OCI-M1 (cell line): ENCODE data around the gene TNFAIP8.
"Not testable (repeated sequence)": the region's sequence is repeated elsewhere in the genome, so short reads cannot be mapped to it uniquely, and the experiment has no call there.

ENCODE experiments used
- DNase-seq: peaks from one replicate; lab custom pipeline; 2025; lab: John Stamatoyannopoulos, UW

TNFAIP8 gene

DNA sequence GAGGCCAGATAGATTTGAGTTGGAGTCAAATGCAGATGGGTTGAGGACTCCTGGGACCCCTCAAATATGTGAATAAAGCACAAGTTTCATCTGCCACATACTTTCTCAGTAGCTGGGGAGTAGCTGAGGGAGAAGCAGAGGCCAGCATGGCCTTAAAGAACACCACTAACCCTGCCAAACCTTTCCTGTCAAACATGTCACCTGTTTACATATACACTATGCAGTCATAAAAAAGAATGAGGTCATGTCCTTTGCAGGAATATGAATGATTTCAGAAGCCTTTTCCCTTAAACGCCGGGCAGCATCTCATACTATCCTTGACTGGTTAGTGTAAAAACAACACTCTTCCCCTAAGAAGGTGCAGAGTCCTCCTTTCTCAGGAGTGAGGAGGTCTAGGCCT is 71.2 kb downstream of the TNFAIP8 start:
- DNase-seq: no peak

DNA sequence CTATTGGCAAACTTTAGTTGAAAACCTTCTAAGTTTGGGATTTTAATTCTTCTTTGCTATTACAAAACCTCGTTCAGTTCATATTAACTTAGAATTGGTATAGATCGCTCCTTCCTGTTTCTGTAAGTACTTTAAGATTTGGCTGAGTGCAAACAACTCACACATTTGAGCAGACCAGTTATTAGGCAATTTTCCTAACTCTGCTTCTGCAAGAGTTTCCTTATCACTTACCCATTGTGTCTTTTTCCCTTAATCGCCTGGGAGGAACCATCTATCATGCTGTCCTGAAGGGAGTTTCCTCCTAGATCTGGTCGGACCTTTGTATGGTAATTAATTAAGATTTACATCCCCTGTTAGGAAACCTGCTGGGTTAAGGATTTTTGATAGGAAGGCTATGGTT is 71.8 kb downstream of the TNFAIP8 start:
- DNase-seq: peak; percentile 68

DNA sequence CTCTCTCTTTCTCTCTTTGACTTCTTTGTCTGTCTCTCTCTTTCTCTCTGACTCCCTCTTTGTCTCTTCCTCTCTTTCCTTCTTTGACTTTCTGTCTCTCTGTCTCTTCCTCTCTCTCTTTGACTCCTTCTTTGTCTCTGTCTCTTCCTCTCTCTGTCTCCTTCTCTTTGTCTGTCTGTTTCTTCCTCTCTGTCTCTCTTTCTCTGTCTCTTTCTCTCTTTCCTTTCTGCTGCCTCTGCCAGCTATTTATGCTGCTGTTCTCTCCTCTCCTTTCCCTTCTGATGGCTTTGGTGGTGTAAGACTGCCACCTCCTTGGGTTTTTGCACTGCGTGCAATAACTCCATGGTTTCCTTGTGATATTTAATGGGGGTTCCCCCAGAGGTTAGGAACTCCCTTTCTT is 72.3 kb downstream of the TNFAIP8 start:
- DNase-seq: peak; percentile 26

DNA sequence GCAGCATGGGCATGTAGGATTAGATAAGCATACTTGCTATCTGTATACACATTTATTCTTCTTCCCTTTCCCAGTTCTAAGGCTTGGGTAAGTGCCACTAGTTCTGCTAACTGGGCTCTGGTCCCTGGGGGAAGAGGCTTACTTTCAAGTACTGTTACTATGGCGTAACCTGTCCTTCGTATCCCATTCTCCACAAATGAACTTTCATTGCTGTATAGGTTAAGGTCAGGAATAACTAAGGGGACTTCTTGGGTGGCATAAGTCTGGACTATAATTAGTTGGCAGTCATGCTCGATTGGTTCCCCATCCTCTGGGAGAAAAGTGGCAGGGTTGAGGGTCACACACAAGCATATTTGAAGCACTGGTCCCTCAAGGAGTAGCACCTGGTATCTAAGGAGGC is 72.8 kb downstream of the TNFAIP8 start:
- DNase-seq: peak; percentile 15

DNA sequence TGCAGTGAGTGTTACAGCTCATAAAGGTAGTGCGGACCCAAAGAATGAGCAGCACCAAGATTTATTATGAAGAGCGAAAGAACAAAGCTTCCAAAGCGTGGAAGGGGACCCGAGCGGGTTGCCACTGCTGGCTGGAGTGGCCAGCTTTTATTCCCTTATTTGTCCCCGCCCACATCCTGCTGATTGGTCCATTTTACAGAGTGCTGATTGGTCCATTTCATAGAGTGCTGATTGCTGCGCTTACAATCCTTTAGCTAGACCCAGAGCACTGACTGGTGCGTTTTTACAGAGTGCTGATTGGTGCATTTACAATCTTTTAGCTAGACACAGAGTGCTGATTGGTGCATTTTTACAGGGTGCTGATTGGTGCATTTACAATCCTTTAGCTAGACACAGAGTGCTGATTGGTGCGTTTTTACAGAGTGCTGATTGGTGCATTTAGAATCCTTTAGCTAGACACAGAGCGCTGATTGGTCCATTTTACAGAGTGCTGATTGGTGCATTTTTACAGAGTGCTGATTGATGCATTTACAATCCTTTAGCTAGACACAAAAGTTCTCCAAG is 76.9 kb downstream of the TNFAIP8 start:
- not testable (repeated sequence) for DNase-seq

DNA sequence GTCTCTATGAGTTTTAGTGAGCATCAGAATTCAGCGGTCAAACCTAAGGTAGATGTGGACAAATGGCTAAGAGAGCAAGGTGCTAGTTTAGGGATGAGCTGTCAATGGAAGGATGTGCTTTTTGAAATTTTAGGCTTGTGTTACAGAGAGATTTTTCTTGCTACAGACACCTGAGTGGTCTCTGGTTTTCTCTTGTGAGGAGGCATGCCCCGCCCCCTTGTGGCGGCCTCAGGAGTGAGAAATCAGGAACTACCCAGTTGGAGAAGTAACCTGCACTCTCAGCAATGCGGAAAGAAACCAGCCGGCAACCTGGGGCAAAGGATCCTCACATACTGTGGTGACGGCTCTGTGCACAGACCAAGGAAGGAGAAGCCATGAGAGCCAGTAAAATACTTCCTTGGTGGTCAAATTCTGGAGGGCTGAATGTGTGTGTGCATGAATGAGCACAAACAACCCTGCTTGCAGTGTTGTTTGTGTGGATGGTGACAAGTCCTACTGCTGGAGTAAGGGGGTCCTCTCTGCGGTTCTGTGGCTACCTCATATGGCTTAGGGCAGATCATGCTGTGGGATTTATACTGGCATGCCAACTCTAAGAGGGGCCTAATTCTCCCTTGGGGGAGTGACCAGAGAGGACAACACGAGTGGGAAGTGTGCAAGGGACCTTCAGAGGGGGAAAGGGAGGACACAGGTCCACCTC is 79.8 kb downstream of the TNFAIP8 start:
- peak; percentile 48 for DNase-seq

DNA sequence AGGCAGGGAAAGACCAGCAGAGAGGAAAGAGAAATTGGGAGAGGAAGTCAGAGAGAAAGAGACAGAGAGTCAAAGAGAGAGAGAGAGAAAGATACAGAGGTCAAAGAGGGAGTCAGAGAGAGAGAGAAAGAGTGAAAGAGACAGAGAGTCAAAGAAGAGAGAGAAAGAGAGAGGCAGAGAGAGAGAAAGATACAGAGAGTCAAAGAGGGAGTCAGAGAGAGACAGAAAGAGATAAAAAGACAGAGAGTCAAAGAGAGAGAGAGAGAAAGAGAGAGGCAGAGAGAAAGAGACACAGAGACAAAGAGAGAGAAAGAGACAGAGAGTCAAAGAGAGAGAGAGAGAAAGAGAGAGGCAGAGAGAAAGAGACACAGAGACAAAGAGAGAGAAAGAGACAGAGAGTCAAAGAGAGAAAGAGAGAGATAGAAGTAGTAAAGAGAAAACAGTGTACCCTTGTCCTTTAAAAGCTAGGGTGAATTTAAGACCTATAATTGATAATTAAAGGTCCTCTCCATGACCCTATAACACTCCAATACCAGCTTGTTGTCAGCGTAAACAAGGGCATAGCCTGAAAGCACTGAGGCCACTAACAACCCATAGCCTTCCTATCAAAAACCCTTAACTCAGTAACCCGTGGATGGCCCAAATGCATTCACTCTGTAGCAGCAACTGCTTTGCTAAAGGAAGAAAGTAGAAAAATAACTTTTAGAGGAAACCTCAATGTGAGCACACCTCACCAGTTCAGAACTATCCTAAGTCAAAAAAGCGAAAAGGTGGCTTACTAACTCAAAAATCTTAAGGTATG is 82.2 kb downstream of the TNFAIP8 start:
- DNase-seq: peak; percentile 39

DNA sequence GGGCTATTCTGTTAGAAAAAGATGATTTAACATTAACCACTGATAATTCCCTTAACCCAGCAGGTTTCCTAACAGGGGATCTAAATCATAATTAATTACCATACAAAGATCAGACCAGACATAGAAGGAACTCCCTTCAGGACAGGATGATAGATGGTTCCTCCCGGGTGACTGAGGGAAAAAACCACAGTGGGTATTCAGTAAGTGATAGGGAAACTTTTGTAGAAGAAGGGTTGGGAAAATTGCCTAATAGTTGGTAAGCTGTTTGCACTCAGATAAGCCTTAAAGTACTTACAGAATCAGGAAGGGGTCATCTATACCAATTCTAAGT is 82.7 kb downstream of the TNFAIP8 start:
- DNase-seq: peak; percentile 79

DNA sequence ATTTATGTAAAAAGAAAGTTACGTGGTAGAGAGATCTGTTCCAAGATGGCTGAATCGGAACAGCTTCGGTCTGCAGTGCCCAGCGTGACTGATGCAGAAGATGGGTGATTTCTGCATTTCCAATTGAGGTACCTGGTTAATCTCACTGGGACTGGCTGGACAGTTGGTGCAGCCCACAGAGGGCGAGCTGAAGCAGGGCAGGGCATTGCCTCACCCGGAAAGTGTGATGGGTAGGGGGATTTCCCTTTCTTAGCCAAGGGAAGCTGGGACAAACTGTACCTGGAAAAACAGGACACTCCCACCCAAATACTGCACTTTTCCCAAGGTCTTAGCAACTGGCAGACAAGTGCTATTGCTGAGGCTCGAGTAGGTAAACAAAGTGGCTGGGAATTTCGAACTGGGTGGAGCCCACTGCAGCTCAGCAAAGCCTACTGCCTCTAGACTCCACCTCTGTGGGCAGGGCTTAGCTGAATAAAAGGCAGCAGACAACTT is 83.4 kb downstream of the TNFAIP8 start:
- DNase-seq: peak; percentile 53

DNA sequence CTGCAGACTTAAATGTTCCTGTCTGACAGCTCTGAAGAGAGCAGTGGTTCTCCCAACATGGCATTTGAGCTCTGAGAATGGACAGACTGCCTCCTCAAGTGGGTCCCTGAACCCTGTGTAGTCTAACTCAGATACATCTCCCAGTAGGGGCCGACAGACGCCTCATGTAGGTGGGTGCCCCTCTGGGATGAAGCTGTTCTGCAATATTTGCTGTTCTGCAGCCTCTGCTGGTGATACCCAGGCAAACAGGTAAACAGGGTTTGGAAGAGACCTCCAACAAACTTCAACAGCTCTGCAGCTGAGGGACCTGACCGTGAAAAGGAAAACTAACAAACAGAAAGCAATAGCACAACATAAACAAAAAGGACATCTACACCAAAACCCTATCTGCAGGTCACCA is 83.8 kb downstream of the TNFAIP8 start:
- DNase-seq: not testable (repeated sequence)

DNA sequence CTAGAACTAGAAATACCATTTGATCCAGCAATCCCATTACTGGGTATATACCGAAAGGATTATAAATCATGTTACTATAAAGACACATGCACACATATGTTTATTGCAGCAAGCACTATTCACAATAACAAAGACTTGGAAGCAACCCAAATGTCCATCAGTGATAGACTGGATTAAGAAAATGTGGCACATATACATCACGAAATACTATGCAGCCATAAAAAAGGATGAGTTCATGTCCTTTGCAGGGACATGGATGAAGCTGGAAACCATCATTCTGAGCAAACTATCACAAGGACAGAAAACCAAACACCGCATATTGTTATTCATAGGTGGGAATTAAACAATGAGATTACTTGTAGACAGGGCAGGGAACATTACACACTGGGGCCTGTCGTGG is 88.8 kb downstream of the TNFAIP8 start:
- DNase-seq: not testable (repeated sequence)

DNA sequence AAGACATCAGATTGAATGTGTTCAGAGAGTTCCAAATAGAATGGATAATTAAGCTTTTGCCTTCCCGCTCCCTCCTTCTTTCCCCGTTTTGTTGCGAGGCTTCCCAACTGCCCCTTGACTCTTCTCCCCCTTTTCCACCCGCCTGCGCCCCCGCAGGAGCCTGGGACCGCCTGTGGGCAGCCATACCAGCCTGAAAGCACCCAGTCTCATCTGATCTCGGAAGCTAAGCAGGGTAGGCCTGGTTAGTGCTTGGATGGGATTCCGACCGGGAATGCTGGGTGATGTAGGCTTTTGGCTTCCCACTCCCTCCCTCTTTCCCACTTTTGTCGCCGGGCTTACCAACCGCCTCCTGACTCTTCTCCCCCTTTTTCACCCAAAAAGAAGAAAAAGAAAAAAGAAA is 89.7 kb downstream of the TNFAIP8 start:
- DNase-seq: no peak
